Fibroblast of lung (primary cell): ENCODE data around the gene CBL.

ENCODE experiments used
- EZH2 ChIP-seq: IDR thresholded peaks from 2 replicates; pipeline ENCODE4 v1.5.1; 2012; ENCODE audit warnings: low read length, control low read depth, mild to moderate bottlenecking; ENCODE audit errors: missing control alignments
- TF ChIP-seq, protein P1 (sequence below), 2 donors: IDR thresholded peaks in 1 of 2; conservative IDR thresholded peaks in 1 of 2; 1 replicate in 1 of 2; 2 replicates in 1 of 2; pipeline ENCODE4 v1.5.1; 2011 to 2012; ENCODE audit warnings: low read length in 2 of 2, control low read depth in 1 of 2, inconsistent platforms in 1 of 2, low read depth in 1 of 2, mild to moderate bottlenecking in 1 of 2

DNA sequence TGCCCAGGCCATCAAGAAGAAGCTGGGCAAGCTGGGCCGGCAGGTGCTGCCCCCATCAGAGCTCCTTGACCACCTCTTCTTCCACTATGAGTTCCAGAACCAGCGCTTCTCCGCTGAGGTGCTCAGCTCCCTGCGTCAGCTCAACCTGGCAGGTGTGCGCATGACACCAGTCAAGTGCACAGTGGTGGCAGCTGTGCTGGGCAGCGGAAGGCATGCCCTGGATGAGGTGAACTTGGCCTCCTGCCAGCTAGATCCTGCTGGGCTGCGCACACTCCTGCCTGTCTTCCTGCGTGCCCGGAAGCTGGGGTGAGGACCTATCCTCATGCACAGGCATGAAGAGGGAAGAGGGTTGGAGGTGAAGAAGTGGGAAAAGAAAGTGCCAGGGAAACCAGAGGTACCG is 26.2 kb upstream of the CBL start:
- TF ChIP-seq, protein P1, sequence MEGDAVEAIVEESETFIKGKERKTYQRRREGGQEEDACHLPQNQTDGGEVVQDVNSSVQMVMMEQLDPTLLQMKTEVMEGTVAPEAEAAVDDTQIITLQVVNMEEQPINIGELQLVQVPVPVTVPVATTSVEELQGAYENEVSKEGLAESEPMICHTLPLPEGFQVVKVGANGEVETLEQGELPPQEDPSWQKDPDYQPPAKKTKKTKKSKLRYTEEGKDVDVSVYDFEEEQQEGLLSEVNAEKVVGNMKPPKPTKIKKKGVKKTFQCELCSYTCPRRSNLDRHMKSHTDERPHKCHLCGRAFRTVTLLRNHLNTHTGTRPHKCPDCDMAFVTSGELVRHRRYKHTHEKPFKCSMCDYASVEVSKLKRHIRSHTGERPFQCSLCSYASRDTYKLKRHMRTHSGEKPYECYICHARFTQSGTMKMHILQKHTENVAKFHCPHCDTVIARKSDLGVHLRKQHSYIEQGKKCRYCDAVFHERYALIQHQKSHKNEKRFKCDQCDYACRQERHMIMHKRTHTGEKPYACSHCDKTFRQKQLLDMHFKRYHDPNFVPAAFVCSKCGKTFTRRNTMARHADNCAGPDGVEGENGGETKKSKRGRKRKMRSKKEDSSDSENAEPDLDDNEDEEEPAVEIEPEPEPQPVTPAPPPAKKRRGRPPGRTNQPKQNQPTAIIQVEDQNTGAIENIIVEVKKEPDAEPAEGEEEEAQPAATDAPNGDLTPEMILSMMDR (conservative IDR thresholded peaks at IDR 0.05 in 1 of 2, IDR thresholded peaks at IDR 0.05 in 1 of 2; ENCODE audit: low read depth in 1 of 2, low read length in 2 of 2) = no peak
- TF ChIP-seq EZH2 = no peak
